NK-92 treated with Interleukin-12 subunit alpha and Interleukin-12 subunit beta, amount 100 ng/mL, for 24 hours (cell line): ENCODE data around the gene NRG2.

Source experiments
- DNase-seq: peaks from one replicate; lab custom pipeline; 2025; lab: John Stamatoyannopoulos, UW

Gene NRG2

GRCh38 chr5:139811274-139811607 is 231.9 kb downstream of the NRG2 start:
- DNase-seq, result no peak

GRCh38 chr5:139810341-139811273 is 232.5 kb downstream of the NRG2 start:
- no peak for DNase-seq

- no peak for DNase-seq
Observed at GRCh38 chr5:139809331-139809810, 233.7 kb downstream of the NRG2 start.

GRCh38 chr5:139808481-139809330 is 234.4 kb downstream of the NRG2 start:
- no peak for DNase-seq

GRCh38 chr5:139807647-139808030 is 235.5 kb downstream of the NRG2 start:
- DNase-seq, result no peak

- no peak for DNase-seq
Observed at GRCh38 chr5:139806726-139807646, 236.1 kb downstream of the NRG2 start.

- no peak for DNase-seq
Observed at GRCh38 chr5:139806111-139806510, 237.0 kb downstream of the NRG2 start.

GRCh38 chr5:139805545-139805944 is 237.6 kb downstream of the NRG2 start:
- no peak for DNase-seq

GRCh38 chr5:139804800-139805397 is 238.2 kb downstream of the NRG2 start:
- no peak for DNase-seq

- DNase-seq, result no peak
Observed at GRCh38 chr5:139803978-139804377, 239.1 kb downstream of the NRG2 start.

- DNase-seq, result no peak
Observed at GRCh38 chr5:139799359-139799758, 243.7 kb downstream of the NRG2 start.

GRCh38 chr5:139798883-139799282 is 244.2 kb downstream of the NRG2 start:
- no peak for DNase-seq

GRCh38 chr5:139797856-139798510 is 245.1 kb downstream of the NRG2 start:
- DNase-seq, result no peak

- DNase-seq, result no peak
Observed at GRCh38 chr5:139797335-139797734, 245.8 kb downstream of the NRG2 start.
